ENCODE measurements around the gene DBNL. TPM values are rescaled to one million over a fixed set of nuclear protein-coding genes. Genes with fewer than 3 reads are reported as not detected.

The DBNL gene
- total and polyA plus RNA-seq, 11 donors, result 29.9 to 86.3 (median 42.9) TPM

DNA sequence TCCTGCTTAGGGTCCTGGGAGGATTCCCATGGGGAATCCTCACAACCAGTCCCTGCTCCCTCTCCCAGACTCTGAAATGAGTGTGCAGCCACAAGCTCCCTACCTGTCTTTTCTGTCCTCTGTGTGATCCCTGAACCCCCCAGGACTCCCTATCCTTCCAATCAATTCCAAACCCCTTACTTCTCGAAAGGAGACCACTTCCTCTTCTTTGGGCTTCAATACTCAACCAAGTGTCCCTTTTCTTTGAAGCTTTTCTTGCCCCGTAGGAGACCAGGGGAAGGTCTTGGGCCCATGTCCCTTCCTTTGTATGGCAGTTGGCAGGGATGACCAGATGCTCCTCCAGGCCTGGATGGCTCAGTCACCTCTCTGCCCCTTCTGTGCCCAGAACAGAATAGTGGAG lies 61.3 kb downstream of the DBNL start:
- TF ChIP-seq POLR2A (IDR thresholded peaks at IDR 0.05) (no peak), CTCF (IDR thresholded peaks at IDR 0.05) (no peak)
- DNase-seq, result no peak
- no peaks in the 10 kb centered on the region for H3K9me3 ChIP-seq

DNA sequence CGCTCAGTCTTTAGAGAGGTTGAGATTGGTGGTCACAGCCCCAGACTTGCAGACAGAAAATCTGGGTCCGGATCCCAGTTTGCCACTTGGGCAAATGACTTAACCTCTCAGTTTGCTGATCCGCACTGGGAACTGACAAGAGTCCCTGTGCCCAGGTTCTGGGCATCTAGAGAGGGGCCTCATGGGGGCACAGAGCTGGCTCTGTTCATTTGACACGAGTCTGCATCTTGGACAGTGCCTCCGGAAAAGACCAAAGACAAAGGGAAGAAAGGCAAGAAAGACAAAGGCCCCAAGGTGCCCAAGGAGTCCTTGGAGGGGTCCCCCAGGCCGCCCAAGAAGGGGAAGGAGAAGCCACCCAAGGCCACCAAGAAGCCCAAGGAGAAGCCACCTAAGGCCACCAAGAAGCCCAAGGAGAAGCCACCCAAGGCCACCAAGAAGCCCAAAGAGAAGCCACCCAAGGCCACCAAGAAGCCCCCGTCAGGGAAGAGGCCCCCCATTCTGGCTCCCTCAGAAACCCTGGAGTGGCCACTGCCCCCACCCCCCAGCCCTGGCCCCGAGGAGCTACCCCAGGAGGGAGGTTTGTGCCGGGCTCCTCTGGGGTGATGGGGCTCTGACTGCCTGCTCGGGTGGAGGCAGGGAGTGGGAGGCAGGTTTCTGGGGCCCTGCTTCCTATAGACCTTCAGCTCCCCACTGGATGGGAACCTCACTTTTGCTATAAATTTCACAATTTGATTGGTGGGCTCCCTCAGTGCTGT lies 62.0 kb downstream of the DBNL start:
- intact Hi-C loops (cut with DNase I), result no loop called here

More for the DNA sequence above, 61.3 kb downstream of the DBNL start:
- H3K27me3 ChIP-seq, result peaks cover 0 to 18% (median 0%) of the 10 kb centered on the region in 9 donors
- 87 to 93% (median 90%) methylated on average over 2 of the region's 2 CpGs for WGBS, 4 donors
- H3K27ac ChIP-seq, result peak overlapping the region in 9 of 12 donors; percentile 9 to 90 (median 76)
- ATAC-seq, result no peak
- peaks cover 0 to 56% (median 15%) of the 10 kb centered on the region in 12 donors for H3K4me1 ChIP-seq
- H3K36me3 ChIP-seq, result peaks cover 0 to 40% (median 4%) of the 10 kb centered on the region in 9 donors
- intact Hi-C loops (cut with DNase I), result no loop called here
- peak overlapping the region in 10 of 12 donors; percentile 54 to 76 (median 64) for H3K4me3 ChIP-seq

DNA sequence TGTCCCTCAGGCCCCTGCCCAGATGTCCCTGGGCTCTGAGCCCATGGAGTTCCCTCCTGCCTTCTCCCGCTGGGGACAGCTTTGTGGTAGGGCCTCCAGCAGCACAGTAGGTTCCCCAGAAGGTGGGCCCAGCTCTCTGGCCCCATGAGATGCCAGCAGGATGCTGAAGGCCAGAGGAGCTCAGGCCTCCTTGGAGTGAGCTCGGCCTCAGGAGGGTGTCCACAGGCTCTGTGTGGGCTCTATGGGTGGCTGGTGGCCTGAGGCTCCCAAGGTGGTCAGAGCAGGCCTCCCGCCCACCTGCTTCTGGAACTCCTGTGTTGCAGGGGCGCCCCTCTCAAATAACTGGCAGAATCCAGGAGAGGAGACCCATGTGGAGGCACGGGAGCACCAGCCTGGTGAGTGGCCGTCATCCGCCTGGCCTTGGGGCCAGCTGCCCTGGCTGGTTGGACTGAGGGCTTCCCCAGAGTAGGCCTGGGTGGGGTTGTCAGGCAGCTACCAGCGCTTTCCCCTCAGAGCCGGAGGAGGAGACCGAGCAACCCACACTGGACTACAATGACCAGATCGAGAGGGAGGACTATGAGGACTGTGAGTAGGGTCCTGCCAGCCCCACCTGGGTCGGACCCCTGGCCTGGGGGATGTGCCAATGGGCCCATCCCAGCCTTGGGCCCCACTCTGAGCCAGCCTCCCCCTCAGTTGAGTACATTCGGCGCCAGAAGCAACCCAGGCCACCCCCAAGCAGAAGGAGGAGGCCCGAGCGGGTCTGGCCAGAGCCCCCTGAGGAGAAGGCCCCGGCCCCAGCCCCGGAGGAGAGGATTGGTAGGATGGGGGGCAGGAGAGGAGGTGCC lies 62.8 kb downstream of the DBNL start:
- TF ChIP-seq CTCF (IDR thresholded peaks at IDR 0.05) (no peak), POLR2A (IDR thresholded peaks at IDR 0.05) (no peak)
- Histone ChIP-seq H3K4me1 (peaks cover 0 to 43% (median 9%) of the 10 kb centered on the region in 12 donors), H3K36me3 (peaks cover 0 to 53% (median 4%) of the 10 kb centered on the region in 9 donors), H3K27ac (peak overlapping the region in 4 of 12 donors; percentile 17 to 88 (median 36)), H3K9me3 (no peaks in the 10 kb centered on the region), H3K4me3 (peak overlapping the region in 5 of 12 donors; percentile 3 to 76 (median 67)), H3K27me3 (peaks cover 0 to 18% (median 0%) of the 10 kb centered on the region in 9 donors)
- DNase-seq (peak in 1 of 5 donors; percentile 13), ATAC-seq (no peak)
- intact Hi-C loops (cut with DNase I), result no loop called here
- WGBS, 4 donors, result 82 to 94% (median 88%) methylated on average over 12 to 18 of the region's 18 CpGs

More for the DNA sequence above, 62.0 kb downstream of the DBNL start:
- Histone ChIP-seq H3K36me3 (peaks cover 0 to 46% (median 4%) of the 10 kb centered on the region in 9 donors), H3K4me1 (peaks cover 0 to 49% (median 13%) of the 10 kb centered on the region in 12 donors), H3K9me3 (no peaks in the 10 kb centered on the region), H3K27ac (peak overlapping the region in 4 of 12 donors; percentile 80 to 90 (median 87)), H3K4me3 (peak overlapping the region in 5 of 12 donors; percentile 57 to 76 (median 67)), H3K27me3 (peaks cover 0 to 18% (median 0%) of the 10 kb centered on the region in 9 donors)
- peak in 1 of 5 donors; percentile 17 for DNase-seq
- WGBS, 4 donors, result 85 to 94% (median 87%) methylated on average over 8 to 10 of the region's 10 CpGs
- ATAC-seq, result no peak
- no peak for TF ChIP-seq CTCF (IDR thresholded peaks at IDR 0.05)
- TF ChIP-seq POLR2A (IDR thresholded peaks at IDR 0.05), result no peak
